ENCODE measurements around the gene ANK2. TPM values are rescaled to one million over a fixed set of nuclear protein-coding genes. Genes with fewer than 3 reads are reported as not detected.

Gene ANK2
- total RNA-seq, 1 donor: 79.6 TPM

- H2AFZ ChIP-seq (ENCODE audit: low read length): peak overlapping the region; percentile 66
- no peak overlapping the region for H3K27ac ChIP-seq (ENCODE audit: low read depth, low read length)
- TF ChIP-seq, protein P1, sequence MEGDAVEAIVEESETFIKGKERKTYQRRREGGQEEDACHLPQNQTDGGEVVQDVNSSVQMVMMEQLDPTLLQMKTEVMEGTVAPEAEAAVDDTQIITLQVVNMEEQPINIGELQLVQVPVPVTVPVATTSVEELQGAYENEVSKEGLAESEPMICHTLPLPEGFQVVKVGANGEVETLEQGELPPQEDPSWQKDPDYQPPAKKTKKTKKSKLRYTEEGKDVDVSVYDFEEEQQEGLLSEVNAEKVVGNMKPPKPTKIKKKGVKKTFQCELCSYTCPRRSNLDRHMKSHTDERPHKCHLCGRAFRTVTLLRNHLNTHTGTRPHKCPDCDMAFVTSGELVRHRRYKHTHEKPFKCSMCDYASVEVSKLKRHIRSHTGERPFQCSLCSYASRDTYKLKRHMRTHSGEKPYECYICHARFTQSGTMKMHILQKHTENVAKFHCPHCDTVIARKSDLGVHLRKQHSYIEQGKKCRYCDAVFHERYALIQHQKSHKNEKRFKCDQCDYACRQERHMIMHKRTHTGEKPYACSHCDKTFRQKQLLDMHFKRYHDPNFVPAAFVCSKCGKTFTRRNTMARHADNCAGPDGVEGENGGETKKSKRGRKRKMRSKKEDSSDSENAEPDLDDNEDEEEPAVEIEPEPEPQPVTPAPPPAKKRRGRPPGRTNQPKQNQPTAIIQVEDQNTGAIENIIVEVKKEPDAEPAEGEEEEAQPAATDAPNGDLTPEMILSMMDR (IDR thresholded peaks at IDR 0.05; ENCODE audit: extremely low read depth, low read depth, low read length): no peak
- H3K79me2 ChIP-seq (ENCODE audit: insufficient read depth, low read length): no peaks in the 10 kb centered on the region
- no peaks in the 10 kb centered on the region for H4K20me1 ChIP-seq (ENCODE audit: insufficient read depth, low read length)
- no peak overlapping the region for H3K4me2 ChIP-seq (ENCODE audit: insufficient read depth, low read length)
- H3K27me3 ChIP-seq (ENCODE audit: insufficient read depth, low read length): no peaks in the 10 kb centered on the region
- no peaks in the 10 kb centered on the region for H3K36me3 ChIP-seq (ENCODE audit: insufficient read depth, low read length)
- no peak overlapping the region for H3K4me3 ChIP-seq (ENCODE audit: insufficient read depth, low read length)
- H3K9me3 ChIP-seq (ENCODE audit: low read depth, low read length): no peaks in the 10 kb centered on the region
- H3K4me1 ChIP-seq (ENCODE audit: insufficient read depth, low read length): peaks cover 21% of the 10 kb centered on the region
- DNase-seq (ENCODE audit: insufficient read length, low spot score, missing footprints): no peak
Measured at GRCh38 chr4:113145519-113146291, 96.3 kb downstream of the ANK2 start.

GRCh38 chr4:113146876-113147358 is 97.5 kb downstream of the ANK2 start:
- no peaks in the 10 kb centered on the region for H3K79me2 ChIP-seq (ENCODE audit: insufficient read depth, low read length)
- H3K36me3 ChIP-seq (ENCODE audit: insufficient read depth, low read length): no peaks in the 10 kb centered on the region
- TF ChIP-seq, protein P1 (IDR thresholded peaks at IDR 0.05; ENCODE audit: extremely low read depth, low read depth, low read length): no peak
- no peak for DNase-seq (ENCODE audit: insufficient read length, low spot score, missing footprints)
- peak overlapping the region; percentile 93 for H2AFZ ChIP-seq (ENCODE audit: low read length)
- H3K4me2 ChIP-seq (ENCODE audit: insufficient read depth, low read length): peak overlapping the region; percentile 91
- peaks cover 13% of the 10 kb centered on the region for H3K4me1 ChIP-seq (ENCODE audit: insufficient read depth, low read length)
- peak overlapping the region; percentile 50 for H3K27ac ChIP-seq (ENCODE audit: low read depth, low read length)
- H3K27me3 ChIP-seq (ENCODE audit: insufficient read depth, low read length): no peaks in the 10 kb centered on the region
- no peaks in the 10 kb centered on the region for H3K9me3 ChIP-seq (ENCODE audit: low read depth, low read length)
- H3K4me3 ChIP-seq (ENCODE audit: insufficient read depth, low read length): peak overlapping the region; percentile 66
- no peaks in the 10 kb centered on the region for H4K20me1 ChIP-seq (ENCODE audit: insufficient read depth, low read length)

DNA sequence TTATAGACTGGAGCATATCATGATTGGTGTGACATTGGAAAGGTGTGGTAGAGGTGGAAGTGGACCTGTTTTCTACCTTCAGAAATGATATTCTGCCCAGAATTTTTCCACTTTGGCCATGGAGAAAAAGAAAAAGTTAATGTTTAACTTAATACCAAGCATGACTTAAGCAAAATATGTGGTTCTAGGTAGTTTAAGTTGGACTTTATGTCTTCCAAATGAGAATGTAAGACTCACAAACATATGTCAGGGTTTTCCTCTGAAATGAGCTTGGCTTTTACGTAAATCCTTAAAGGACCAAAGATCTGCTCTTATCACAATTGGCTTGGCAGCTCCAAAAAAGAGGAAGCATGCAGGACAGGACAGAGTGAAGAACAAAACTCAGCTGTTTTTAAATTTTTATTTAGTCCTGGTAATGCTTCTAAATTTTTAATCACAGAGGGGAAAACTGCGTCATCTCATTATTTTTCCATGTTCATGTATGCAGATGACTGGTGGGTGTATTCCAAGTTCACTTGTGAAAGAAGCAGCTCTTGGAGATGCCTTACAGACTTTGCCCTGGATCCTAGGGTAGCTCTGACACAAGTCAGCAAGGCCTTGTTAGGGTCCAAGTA is 98.2 kb downstream of the ANK2 start:
- TF ChIP-seq, protein P1 (IDR thresholded peaks at IDR 0.05; ENCODE audit: extremely low read depth, low read depth, low read length): no peak
- DNase-seq (ENCODE audit: insufficient read length, low spot score, missing footprints): no peak
- Histone ChIP-seq H3K4me3 (ENCODE audit: insufficient read depth, low read length) (no peak overlapping the region), H3K79me2 (ENCODE audit: insufficient read depth, low read length) (no peaks in the 10 kb centered on the region), H2AFZ (ENCODE audit: low read length) (peak overlapping the region; percentile 93), H3K27me3 (ENCODE audit: insufficient read depth, low read length) (no peaks in the 10 kb centered on the region), H3K9me3 (ENCODE audit: low read depth, low read length) (no peaks in the 10 kb centered on the region), H3K36me3 (ENCODE audit: insufficient read depth, low read length) (no peaks in the 10 kb centered on the region), H3K4me1 (ENCODE audit: insufficient read depth, low read length) (peaks cover 7% of the 10 kb centered on the region), H3K4me2 (ENCODE audit: insufficient read depth, low read length) (peak overlapping the region; percentile 91), H4K20me1 (ENCODE audit: insufficient read depth, low read length) (no peaks in the 10 kb centered on the region), H3K27ac (ENCODE audit: low read depth, low read length) (peak overlapping the region; percentile 50)

GRCh38 chr4:113148925-113149324 is 99.5 kb downstream of the ANK2 start:
- H4K20me1 ChIP-seq (ENCODE audit: insufficient read depth, low read length): no peaks in the 10 kb centered on the region
- DNase-seq (ENCODE audit: insufficient read length, low spot score, missing footprints): no peak
- TF ChIP-seq, protein P1 (IDR thresholded peaks at IDR 0.05; ENCODE audit: extremely low read depth, low read depth, low read length): no peak
- H3K4me1 ChIP-seq (ENCODE audit: insufficient read depth, low read length): peaks cover 5% of the 10 kb centered on the region
- no peak overlapping the region for H3K27ac ChIP-seq (ENCODE audit: low read depth, low read length)
- no peaks in the 10 kb centered on the region for H3K36me3 ChIP-seq (ENCODE audit: insufficient read depth, low read length)
- no peak overlapping the region for H2AFZ ChIP-seq (ENCODE audit: low read length)
- no peak overlapping the region for H3K4me3 ChIP-seq (ENCODE audit: insufficient read depth, low read length)
- no peaks in the 10 kb centered on the region for H3K27me3 ChIP-seq (ENCODE audit: insufficient read depth, low read length)
- no peaks in the 10 kb centered on the region for H3K9me3 ChIP-seq (ENCODE audit: low read depth, low read length)
- no peak overlapping the region for H3K4me2 ChIP-seq (ENCODE audit: insufficient read depth, low read length)
- H3K79me2 ChIP-seq (ENCODE audit: insufficient read depth, low read length): no peaks in the 10 kb centered on the region
